C4-2B (cell line): ENCODE measurements around the gene TSPAN31.
A peak's percentile ranks its signal among the peaks of the same experiment; 100 is the strongest.

Experiments
- H3K27ac ChIP-seq: fragments of 450-650 bp; 2 replicates; pipeline ENCODE4 v1.5.1; 2017
- ZFX ChIP-seq: fragments of 450-650 bp; IDR thresholded peaks from 2 replicates; pipeline ENCODE4 v1.6.1; 2017
- TF ChIP-seq, protein P1 (sequence below): fragments of 450-650 bp; conservative IDR thresholded peaks from 2 replicates; pipeline ENCODE4 v1.5.1; 2017; ENCODE audit warnings: mild to moderate bottlenecking

TSPAN31 gene

DNA sequence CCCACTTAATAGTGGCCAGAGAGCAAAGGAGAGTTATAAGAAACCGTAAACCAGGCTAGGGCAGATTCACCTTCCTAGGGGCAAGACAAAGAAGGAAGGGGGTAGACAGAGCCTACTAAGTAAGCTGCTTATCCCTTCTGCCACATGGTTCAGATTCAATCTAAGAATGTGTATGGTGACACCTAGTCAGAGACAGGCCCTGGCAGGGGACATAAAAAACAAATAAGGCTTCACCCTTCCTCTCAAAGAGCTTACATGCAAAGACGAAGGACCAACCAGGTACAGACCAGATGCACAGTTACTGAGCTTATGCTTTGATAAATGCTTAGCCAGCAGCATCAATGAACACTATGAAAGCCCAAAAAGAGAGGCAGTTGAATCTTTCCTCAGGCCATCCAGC lies 17.6 kb downstream of the TSPAN31 start:
- TF ChIP-seq, protein P1, sequence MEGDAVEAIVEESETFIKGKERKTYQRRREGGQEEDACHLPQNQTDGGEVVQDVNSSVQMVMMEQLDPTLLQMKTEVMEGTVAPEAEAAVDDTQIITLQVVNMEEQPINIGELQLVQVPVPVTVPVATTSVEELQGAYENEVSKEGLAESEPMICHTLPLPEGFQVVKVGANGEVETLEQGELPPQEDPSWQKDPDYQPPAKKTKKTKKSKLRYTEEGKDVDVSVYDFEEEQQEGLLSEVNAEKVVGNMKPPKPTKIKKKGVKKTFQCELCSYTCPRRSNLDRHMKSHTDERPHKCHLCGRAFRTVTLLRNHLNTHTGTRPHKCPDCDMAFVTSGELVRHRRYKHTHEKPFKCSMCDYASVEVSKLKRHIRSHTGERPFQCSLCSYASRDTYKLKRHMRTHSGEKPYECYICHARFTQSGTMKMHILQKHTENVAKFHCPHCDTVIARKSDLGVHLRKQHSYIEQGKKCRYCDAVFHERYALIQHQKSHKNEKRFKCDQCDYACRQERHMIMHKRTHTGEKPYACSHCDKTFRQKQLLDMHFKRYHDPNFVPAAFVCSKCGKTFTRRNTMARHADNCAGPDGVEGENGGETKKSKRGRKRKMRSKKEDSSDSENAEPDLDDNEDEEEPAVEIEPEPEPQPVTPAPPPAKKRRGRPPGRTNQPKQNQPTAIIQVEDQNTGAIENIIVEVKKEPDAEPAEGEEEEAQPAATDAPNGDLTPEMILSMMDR: no peak
- no peak for TF ChIP-seq ZFX
- H3K27ac ChIP-seq: no peak overlapping the region

DNA sequence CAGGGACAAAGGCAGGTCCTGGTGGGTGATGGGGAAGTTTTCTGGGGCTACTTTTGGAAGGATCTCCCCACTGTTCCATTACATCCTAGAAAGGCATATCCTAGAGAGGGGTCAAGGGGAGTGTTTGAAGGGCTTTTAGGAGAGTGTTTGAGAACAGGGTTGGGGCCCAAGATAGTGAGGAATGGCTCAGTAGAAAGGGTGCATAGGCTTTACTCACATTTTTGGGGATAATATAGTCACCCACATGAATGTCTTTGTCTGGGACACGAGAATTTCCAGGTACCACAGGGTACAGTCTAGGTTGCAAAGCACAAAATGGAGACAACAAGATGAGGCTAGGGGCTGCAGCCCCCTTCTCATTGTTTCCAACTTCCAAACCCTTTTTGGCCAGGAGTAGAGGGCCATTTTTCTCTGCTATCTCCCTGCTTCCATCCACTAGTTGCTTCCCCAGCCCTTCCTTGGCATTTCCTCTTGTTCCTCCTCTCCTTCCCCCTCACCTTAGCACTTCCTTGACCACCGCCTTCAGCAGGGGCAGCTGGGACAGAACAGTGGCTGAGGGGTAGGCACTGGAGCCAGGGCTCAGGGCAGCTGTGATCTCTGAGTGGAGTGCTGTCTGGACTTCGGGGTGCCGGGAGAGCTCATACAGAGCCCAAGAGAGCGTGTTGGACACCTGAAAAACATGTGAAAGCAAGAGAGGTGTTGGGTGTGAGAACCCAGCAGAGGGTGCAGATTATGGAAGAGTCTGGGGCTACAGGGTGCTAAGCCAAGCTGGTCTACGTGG lies 19.2 kb downstream of the TSPAN31 start:
- H3K27ac ChIP-seq: peak overlapping the region; percentile 53
- TF ChIP-seq ZFX: no peak
- TF ChIP-seq, protein P1: no peak

DNA sequence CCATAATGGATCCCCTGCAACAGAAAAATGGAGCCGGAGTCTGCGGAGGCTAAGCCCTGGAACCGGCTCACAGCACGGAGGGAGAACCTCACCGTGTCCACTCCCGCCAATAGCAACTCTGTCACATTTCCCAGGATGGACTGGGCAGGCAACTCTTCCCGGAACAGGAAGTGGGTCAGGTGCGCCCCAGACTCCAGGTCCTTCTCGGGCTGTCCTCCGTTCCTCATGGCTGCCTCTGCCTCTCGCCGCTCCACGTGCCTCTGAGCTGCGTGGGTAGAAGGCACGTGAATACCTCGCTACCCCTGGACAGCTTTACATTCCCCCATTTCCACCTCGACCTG lies 19.8 kb downstream of the TSPAN31 start:
- H3K27ac ChIP-seq: peak overlapping the region; percentile 53

GRCh38 chr12:57765003-57765697 lies 20.3 kb downstream of the TSPAN31 start:
- TF ChIP-seq, protein P1: no peak; the same call in 1 of the 2 replicates
- no peak for TF ChIP-seq ZFX
- H3K27ac ChIP-seq: peak overlapping the region; percentile 53

More for the DNA sequence above, 19.8 kb downstream of the TSPAN31 start:
- TF ChIP-seq, protein P1: no peak
- TF ChIP-seq ZFX: no peak

DNA sequence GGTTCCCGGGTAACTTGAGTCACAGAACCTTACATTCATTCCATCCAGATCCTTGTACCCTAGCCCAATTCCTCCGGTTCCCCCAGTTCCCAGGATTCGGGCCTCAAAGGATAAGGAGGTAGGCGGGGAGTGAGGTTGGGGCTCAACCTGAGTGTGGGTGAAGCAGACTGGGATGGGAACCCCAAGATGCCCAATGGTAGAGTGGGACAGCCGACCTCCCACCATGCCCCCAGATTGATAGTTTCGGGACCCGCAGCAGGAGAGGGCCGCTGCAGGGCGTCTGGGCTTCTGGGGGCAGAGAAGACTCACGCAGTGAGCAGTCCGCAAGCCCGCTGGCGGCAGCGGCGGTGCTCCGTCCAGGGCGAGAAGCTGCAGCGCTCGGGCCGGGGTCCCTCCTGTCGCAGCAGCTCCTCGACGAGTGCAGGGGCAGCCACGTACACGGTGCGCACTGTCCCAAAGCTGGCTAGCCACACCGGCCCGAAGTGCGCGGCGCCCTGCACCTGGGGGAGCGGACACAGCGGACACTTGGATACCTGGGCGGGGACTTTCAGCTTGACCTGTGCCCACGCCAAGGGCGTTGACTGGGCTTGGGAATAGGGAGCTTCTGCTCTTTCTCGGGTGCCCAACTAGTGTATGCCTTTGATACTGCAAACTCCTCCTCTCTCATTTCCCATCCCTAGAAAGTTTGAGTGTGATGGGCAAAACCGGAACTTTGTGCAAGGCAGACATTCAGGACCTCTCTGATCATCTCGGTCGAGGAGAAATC lies 21.0 kb downstream of the TSPAN31 start:
- H3K27ac ChIP-seq: peak overlapping the region; percentile 53
- TF ChIP-seq ZFX: no peak
- TF ChIP-seq, protein P1: no peak

GRCh38 chr12:57766464-57767304 lies 21.8 kb downstream of the TSPAN31 start, which contains the start of gene CYP27B1:
CYP27B1 (minus strand) TSS chr12:57767078; CDS start chr12:57767041, 37 bp downstream.
- peak within 1 kb of the TSS; percentile 53 for H3K27ac ChIP-seq
- TF ChIP-seq, protein P1: no peak
